ENCODE data around the gene PXDC1. TPM values are rescaled to one million over a fixed set of nuclear protein-coding genes. Genes with fewer than 3 reads are reported as not detected.
"Not testable (repeated sequence)": the region's sequence is repeated elsewhere in the genome, so short reads cannot be mapped to it uniquely, and the experiment has no call there.

Gene PXDC1
- total RNA-seq, 3 donors from 2014 or later: 3.1 to 27.9 (median 9.2) TPM

DNA sequence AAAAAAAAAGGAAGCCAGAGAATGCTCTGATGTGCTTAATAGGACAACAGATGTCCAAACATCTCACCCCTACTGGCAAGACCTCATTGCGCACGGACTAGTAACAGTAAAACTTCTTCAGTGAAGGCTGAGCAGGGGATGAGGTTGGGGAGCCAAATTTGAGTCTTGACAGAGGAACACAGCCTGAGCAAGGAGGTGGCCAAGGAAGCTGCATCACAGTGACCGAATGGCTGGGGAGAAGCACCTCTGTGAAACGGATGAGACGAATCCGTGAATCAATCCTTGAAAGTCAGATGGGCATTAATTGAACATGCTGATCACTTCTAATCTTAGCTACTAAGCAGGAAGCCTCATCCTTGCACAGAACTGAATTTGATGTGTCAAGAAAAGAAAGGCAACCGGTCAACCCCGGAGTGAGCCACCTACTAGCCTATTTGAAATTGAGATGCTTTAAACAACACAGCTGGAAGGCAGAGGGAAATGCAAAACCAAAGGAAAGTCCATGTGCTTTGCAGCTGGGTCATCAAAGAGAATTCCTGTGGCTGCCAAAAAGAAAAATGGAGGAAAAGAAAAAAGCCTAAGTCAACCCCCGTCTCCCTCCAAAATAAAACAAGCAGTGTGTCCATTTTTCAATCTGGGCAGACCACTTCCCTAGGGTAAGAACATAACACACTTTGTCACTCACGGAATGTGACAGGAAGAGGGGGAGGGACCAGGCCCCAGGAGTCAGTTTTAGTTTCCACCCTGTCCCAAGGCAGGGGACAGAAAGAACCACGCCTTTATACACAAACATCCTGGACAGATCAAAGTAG lies 29.5 kb downstream of the PXDC1 start:
- ATAC-seq (peak; percentile 42), DNase-seq (no peak)
- no peaks in the 10 kb centered on the region for H3K36me3 ChIP-seq (ENCODE audit: low read depth)
- no peaks in the 10 kb centered on the region for H3K9me3 ChIP-seq
- no peak overlapping the region for H3K4me3 ChIP-seq
- intact Hi-C loops (cut with DNase I, micrococcal nuclease): no loop called here
- TF ChIP-seq, protein P1, sequence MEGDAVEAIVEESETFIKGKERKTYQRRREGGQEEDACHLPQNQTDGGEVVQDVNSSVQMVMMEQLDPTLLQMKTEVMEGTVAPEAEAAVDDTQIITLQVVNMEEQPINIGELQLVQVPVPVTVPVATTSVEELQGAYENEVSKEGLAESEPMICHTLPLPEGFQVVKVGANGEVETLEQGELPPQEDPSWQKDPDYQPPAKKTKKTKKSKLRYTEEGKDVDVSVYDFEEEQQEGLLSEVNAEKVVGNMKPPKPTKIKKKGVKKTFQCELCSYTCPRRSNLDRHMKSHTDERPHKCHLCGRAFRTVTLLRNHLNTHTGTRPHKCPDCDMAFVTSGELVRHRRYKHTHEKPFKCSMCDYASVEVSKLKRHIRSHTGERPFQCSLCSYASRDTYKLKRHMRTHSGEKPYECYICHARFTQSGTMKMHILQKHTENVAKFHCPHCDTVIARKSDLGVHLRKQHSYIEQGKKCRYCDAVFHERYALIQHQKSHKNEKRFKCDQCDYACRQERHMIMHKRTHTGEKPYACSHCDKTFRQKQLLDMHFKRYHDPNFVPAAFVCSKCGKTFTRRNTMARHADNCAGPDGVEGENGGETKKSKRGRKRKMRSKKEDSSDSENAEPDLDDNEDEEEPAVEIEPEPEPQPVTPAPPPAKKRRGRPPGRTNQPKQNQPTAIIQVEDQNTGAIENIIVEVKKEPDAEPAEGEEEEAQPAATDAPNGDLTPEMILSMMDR (IDR thresholded peaks at IDR 0.05): no peak
- H3K4me1 ChIP-seq (ENCODE audit: low read depth): no peaks in the 10 kb centered on the region

DNA sequence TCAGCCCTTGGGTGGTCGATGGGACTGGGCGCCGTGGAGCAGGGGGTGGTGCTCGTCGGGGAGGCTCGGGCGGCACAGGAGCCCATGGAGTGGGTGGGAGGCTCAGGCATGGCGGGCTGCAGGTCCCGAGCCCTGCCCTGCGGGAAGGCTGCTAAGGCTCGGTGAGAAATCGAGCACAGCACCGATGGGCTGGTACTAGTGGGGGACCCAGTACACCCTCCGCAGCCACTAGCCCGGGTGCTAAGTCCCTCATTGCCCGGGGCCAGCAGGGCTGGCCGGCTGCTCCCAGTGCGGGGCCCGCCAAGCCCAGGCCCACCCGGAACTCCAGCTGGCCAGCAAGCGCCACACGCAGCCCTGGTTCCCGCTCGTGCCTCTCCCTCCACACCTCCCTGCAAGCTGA lies 30.7 kb downstream of the PXDC1 start:
- H3K36me3 ChIP-seq (ENCODE audit: low read depth); H3K4me3 ChIP-seq; H3K9me3 ChIP-seq; intact Hi-C loops (cut with DNase I, micrococcal nuclease); H3K4me1 ChIP-seq (ENCODE audit: low read depth); ATAC-seq; DNase-seq: not testable (repeated sequence)

DNA sequence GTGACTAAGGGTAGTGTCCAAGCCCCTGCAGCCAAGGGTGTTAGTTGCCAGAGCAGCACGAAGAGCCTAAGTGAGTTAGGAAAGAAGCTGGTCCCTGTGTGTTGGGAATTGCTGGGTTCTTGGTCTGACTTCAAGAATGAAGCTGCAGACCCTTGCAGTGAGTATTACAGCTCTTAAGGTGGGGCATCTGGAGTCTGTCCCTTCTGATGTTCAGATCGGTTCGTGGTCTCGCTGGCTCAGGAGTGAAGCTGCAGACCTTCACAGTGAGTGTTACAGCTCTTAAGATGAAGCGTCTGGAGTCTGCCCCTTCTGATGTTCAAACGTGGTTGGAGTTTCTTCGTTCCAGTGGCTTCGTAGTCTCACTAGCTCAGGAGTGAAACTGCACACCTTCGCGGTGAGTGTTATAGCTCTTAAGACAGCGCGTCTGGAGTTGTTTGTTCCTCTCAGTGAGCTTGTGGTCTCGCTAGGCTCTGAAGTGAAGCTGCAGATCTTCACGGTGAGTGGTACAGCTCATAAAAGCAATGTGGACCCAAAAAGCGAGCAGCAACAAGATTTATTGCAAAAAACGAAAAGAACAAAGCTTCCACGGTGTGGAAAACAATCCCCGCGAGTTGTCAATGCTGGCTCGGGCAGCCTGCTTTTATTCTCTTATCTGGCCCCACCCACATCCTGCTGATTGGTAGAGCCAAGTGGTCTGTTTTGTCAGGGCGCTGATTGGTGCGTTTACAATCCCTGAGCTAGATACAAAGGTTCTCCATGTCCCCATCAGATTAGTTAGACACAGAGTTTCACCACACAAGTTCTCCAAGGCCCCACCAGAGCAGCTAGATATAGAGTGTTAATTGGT lies 31.8 kb downstream of the PXDC1 start:
- ATAC-seq (no peak), DNase-seq (no peak)
- Histone ChIP-seq H3K36me3 (ENCODE audit: low read depth) (no peaks in the 10 kb centered on the region), H3K4me3 (no peak overlapping the region), H3K4me1 (ENCODE audit: low read depth) (no peaks in the 10 kb centered on the region), H3K9me3 (peaks cover 6% of the 10 kb centered on the region)
- intact Hi-C loops (cut with DNase I, micrococcal nuclease): no loop called here
- TF ChIP-seq, protein P1 (IDR thresholded peaks at IDR 0.05): no peak

GRCh38 chr6:3718407-3718806 lies 33.1 kb downstream of the PXDC1 start:
- intact Hi-C loops (cut with DNase I, micrococcal nuclease): no loop called here
- H3K4me3 ChIP-seq: no peak overlapping the region
- ATAC-seq (no peak), DNase-seq (no peak)
- H3K36me3 ChIP-seq (ENCODE audit: low read depth): no peaks in the 10 kb centered on the region
- H3K9me3 ChIP-seq: peaks cover 8% of the 10 kb centered on the region
- TF ChIP-seq, protein P1 (IDR thresholded peaks at IDR 0.05): no peak
- no peaks in the 10 kb centered on the region for H3K4me1 ChIP-seq (ENCODE audit: low read depth)

- no peak for ATAC-seq
- Histone ChIP-seq H3K4me1 (ENCODE audit: low read depth) (no peaks in the 10 kb centered on the region), H3K9me3 (peaks cover 8% of the 10 kb centered on the region), H3K4me3 (no peak overlapping the region), H3K36me3 (ENCODE audit: low read depth) (no peaks in the 10 kb centered on the region)
- intact Hi-C loops (cut with DNase I, micrococcal nuclease): no loop called here
- TF ChIP-seq, protein P1 (IDR thresholded peaks at IDR 0.05): no peak
- no peak for DNase-seq
Observed at GRCh38 chr6:3715285-3715684, 36.2 kb downstream of the PXDC1 start.

- Histone ChIP-seq H3K9me3 (peaks cover 8% of the 10 kb centered on the region), H3K36me3 (ENCODE audit: low read depth) (no peaks in the 10 kb centered on the region), H3K4me1 (ENCODE audit: low read depth) (no peaks in the 10 kb centered on the region), H3K4me3 (no peak overlapping the region)
- no peak for DNase-seq
- intact Hi-C loops (cut with DNase I, micrococcal nuclease): no loop called here
- TF ChIP-seq, protein P1 (IDR thresholded peaks at IDR 0.05): no peak
- no peak for ATAC-seq
Observed at GRCh38 chr6:3714768-3715167, 36.7 kb downstream of the PXDC1 start.

Measured in mucosa of descending colon (tissue), 3 donors.